Left lung (tissue), 10 donors: ENCODE data around the gene SH3RF2. TPM values are rescaled to one million over a fixed set of nuclear protein-coding genes. Genes with fewer than 3 reads are reported as not detected.

Experiments
- ATAC-seq: fragments of 200-7000 bp; cut with Tn5 transposase; one replicate; pipeline ENCODE4 v1.9.1; 2020; ENCODE audit warnings: moderate library complexity
- DNase-seq, 4 donors: peaks; one replicate each; pipeline ENCODE4 v3.0.0-alpha.2; 2013 to 2020
- H3K27ac ChIP-seq, 2 donors: fragments of 200-600 bp; sonication (generic) in 1 of 2; one replicate each; pipeline versions ENCODE4 v1.5.0 to v1.8.0; 2020 to 2021
- H3K27me3 ChIP-seq, 2 donors: fragments of 200-600 bp; sonication (generic) in 1 of 2; one replicate each; pipeline versions ENCODE4 v1.5.0 to v1.8.0; 2020 to 2021
- H3K36me3 ChIP-seq, 2 donors: fragments of 200-600 bp; sonication (generic) in 1 of 2; one replicate each; pipeline versions ENCODE4 v1.5.0 to v1.8.0; 2020 to 2021
- H3K4me1 ChIP-seq, 2 donors: fragments of 200-600 bp; one replicate each; pipeline ENCODE4 v1.8.0; 2021
- H3K4me3 ChIP-seq, 2 donors: fragments of 200-600 bp; sonication (generic) in 1 of 2; one replicate each; pipeline versions ENCODE4 v1.5.0 to v1.8.0; 2020 to 2021; ENCODE audit warnings: mild to moderate bottlenecking in 1 of 2
- H3K9me3 ChIP-seq, 2 donors: fragments of 200-600 bp; sonication (generic) in 1 of 2; one replicate each; pipeline versions ENCODE4 v1.5.0 to v1.8.0; 2020 to 2021
- CTCF ChIP-seq, 2 donors: fragments of 200-600 bp; sonication (generic) in 1 of 2; IDR thresholded peaks; one replicate each; pipeline versions ENCODE4 v1.5.0 to v1.8.0; 2021; ENCODE audit warnings: antibody characterized with exemption in 2 of 2
- intact Hi-C, 2 donors: fragments of 100-400 bp; cut with DNase I; formaldehyde crosslinking; loops; one replicate each; pipeline versions ENCODE4 v1.11.2 to v1.14.2; 2022
- polyA plus RNA-seq, 6 donors: library from polyadenylated mRNA; unstranded; fragments of 120-200 nt; gene quantifications; one replicate each; pipeline ENCODE4 v1.2.1, GENCODE V29; 2013; ENCODE audit not compliant: insufficient read length in 6 of 6
- total RNA-seq, 2 donors: library from RNA; stranded (reverse); fragmentation: NEBNext Ultra II Directional; extraction: Animal tissue kit (Norgen Biotek cat#: 25700); gene quantifications; one replicate each; pipeline ENCODE4 v1.2.1, GENCODE V29; 2021
- donor health status: DM: no; HTN: yes; CAD: no.
- donor health status: DM: no; HTN: no; CAD: no.

Gene SH3RF2
- total and polyA plus RNA-seq, 8 donors = 0.24 to 20.3 (median 0.47) TPM

- H3K27me3 ChIP-seq = no peaks in the 10 kb centered on the region
- DNase-seq = no peak
These were observed 96.5 kb downstream of the SH3RF2 start for GRCh38 chr5:146032911-146033310.

GRCh38 chr5:146034127-146034526 is 97.7 kb downstream of the SH3RF2 start:
- no peaks in the 10 kb centered on the region for H3K4me1 ChIP-seq
- no peaks in the 10 kb centered on the region for H3K36me3 ChIP-seq
- intact Hi-C loops = no loop called here
- DNase-seq = peak in 1 of 4 donors; percentile 43
- H3K4me3 ChIP-seq = no peak overlapping the region
- H3K27me3 ChIP-seq = no peaks in the 10 kb centered on the region
- H3K27ac ChIP-seq = no peak overlapping the region
- no peak for TF ChIP-seq CTCF (IDR thresholded peaks at IDR 0.05)
- no peaks in the 10 kb centered on the region for H3K9me3 ChIP-seq
- no peak for ATAC-seq

More at GRCh38 chr5:146032911-146033310, 96.5 kb downstream of the SH3RF2 start:
- H3K27ac ChIP-seq = no peak overlapping the region
- no peaks in the 10 kb centered on the region for H3K4me1 ChIP-seq
- no peak for ATAC-seq
- intact Hi-C loops = no loop called here
- no peak overlapping the region for H3K4me3 ChIP-seq
- no peaks in the 10 kb centered on the region for H3K36me3 ChIP-seq
- H3K9me3 ChIP-seq = no peaks in the 10 kb centered on the region
- TF ChIP-seq CTCF (IDR thresholded peaks at IDR 0.05) = no peak

GRCh38 chr5:146034605-146035004 is 98.2 kb downstream of the SH3RF2 start:
- TF ChIP-seq CTCF (IDR thresholded peaks at IDR 0.05) = no peak
- DNase-seq = no peak
- intact Hi-C loops = no loop called here

GRCh38 chr5:146039420-146039819 is 103.0 kb downstream of the SH3RF2 start:
- no peak for DNase-seq
- no peak for ATAC-seq
- Histone ChIP-seq H3K27ac (peak overlapping the region in 1 of 2 donors; percentile 45), H3K4me1 (peaks cover 0 to 6% of the 10 kb centered on the region in 2 donors), H3K36me3 (no peaks in the 10 kb centered on the region), H3K9me3 (no peaks in the 10 kb centered on the region), H3K27me3 (no peaks in the 10 kb centered on the region), H3K4me3 (no peak overlapping the region)
- no peak for TF ChIP-seq CTCF (IDR thresholded peaks at IDR 0.05)
- intact Hi-C loops = no loop called here

More at GRCh38 chr5:146034605-146035004, 98.2 kb downstream of the SH3RF2 start:
- ATAC-seq = no peak
- H3K9me3 ChIP-seq = no peaks in the 10 kb centered on the region
- no peaks in the 10 kb centered on the region for H3K4me1 ChIP-seq
- no peak overlapping the region for H3K4me3 ChIP-seq
- H3K27me3 ChIP-seq = no peaks in the 10 kb centered on the region
- H3K36me3 ChIP-seq = no peaks in the 10 kb centered on the region
- H3K27ac ChIP-seq = no peak overlapping the region

- no peak for DNase-seq
- H3K9me3 ChIP-seq = no peaks in the 10 kb centered on the region
- peak; percentile 33 for ATAC-seq
- no peak overlapping the region for H3K27ac ChIP-seq
- H3K4me1 ChIP-seq = peaks cover 0 to 6% of the 10 kb centered on the region in 2 donors
- no peaks in the 10 kb centered on the region for H3K27me3 ChIP-seq
- H3K36me3 ChIP-seq = no peaks in the 10 kb centered on the region
- intact Hi-C loops = no loop called here
- TF ChIP-seq CTCF (IDR thresholded peaks at IDR 0.05) = no peak
- no peak overlapping the region for H3K4me3 ChIP-seq
These were observed 104.1 kb downstream of the SH3RF2 start for GRCh38 chr5:146040527-146040926.
